SK-N-SH (cell line): ENCODE measurements around the gene S1PR3. TPM values are rescaled to one million over a fixed set of nuclear protein-coding genes. Genes with fewer than 3 reads are reported as not detected.

Experiments
- CTCF ChIA-PET: fragments of 300-600, 350-600 bp; formaldehyde crosslinking; extraction: SDS; loops from one replicate; lab custom pipeline; 2021; lab: Yijun Ruan, JAX
- POLR2A ChIA-PET: fragments of 350-600 bp; sonication (Branson Sonifier 250); formaldehyde crosslinking; extraction: SDS; loops from one replicate; lab custom pipeline; 2020; ENCODE audit warnings: antibody characterized with exemption, inconsistent platforms; lab: Yijun Ruan, JAX
- DNase-seq: peaks from one replicate; pipeline ENCODE4 v3.0.0; 2012
- H2AFZ ChIP-seq: fragments of 200-600 bp; sonication (generic); 2 replicates; pipeline ENCODE4 v1.8.1; 2016; ENCODE audit warnings: antibody characterized with exemption, mild to moderate bottlenecking, low read depth
- H3F3A ChIP-seq: fragments of 200-600 bp; sonication (generic); replicated peaks from 2 replicates; pipeline ENCODE3; 2016; ENCODE audit warnings: antibody characterized with exemption, mild to moderate bottlenecking; ENCODE audit not compliant: insufficient read depth
- H3K27ac ChIP-seq, 2 experiments: fragments of 200-500 bp in 1 of 2; fragments of 200-600 bp in 1 of 2; sonication (Bioruptor generic) in 1 of 2; sonication (generic), shearing (Covaris generic) in 1 of 2; 2 replicates each; pipeline versions ENCODE4 v1.5.1 to v1.6.1; 2014 to 2016; ENCODE audit warnings: low read depth in 2 of 2, inconsistent platforms in 1 of 2, low read length in 1 of 2, mild to moderate bottlenecking in 1 of 2, mixed read lengths in 1 of 2
- H3K27me3 ChIP-seq: fragments of 200-600 bp; sonication (generic), shearing (Covaris generic); 2 replicates; pipeline ENCODE4 v1.6.1; 2016; ENCODE audit warnings: mixed run types; ENCODE audit not compliant: insufficient read depth
- H3K36me3 ChIP-seq, 2 experiments: fragments of 200-500 bp in 1 of 2; fragments of 200-600 bp in 1 of 2; sonication (Bioruptor generic) in 1 of 2; sonication (generic) in 1 of 2; replicated peaks in 1 of 2; 2 replicates each; pipeline versions ENCODE3 to v1.5.1; 2014 to 2016; ENCODE audit warnings: low read length in 1 of 2, mild to moderate bottlenecking in 1 of 2; ENCODE audit not compliant: insufficient read depth in 2 of 2, control insufficient read depth in 1 of 2
- H3K4me1 ChIP-seq, 2 experiments: fragments of 200-500 bp in 1 of 2; fragments of 200-600 bp in 1 of 2; sonication (Bioruptor generic) in 1 of 2; sonication (generic), shearing (Covaris generic) in 1 of 2; 2 replicates each; pipeline versions ENCODE4 v1.5.1 to v1.6.1; 2014 to 2016; ENCODE audit warnings: low read depth in 1 of 2, low read length in 1 of 2, mixed run types in 1 of 2; ENCODE audit not compliant: insufficient read depth in 2 of 2, control insufficient read depth in 1 of 2
- H3K4me2 ChIP-seq: fragments of 200-600 bp; sonication (generic), shearing (Covaris generic); 2 replicates; pipeline ENCODE4 v1.6.1; 2017; ENCODE audit warnings: mixed run types
- H3K4me3 ChIP-seq, 2 experiments: fragments of 200-500 bp in 1 of 2; fragments of 200-600 bp in 1 of 2; sonication (Bioruptor generic) in 1 of 2; sonication (generic), shearing (Covaris generic) in 1 of 2; 2 replicates each; pipeline versions ENCODE4 v1.5.1 to v1.8.1; 2014 to 2016; ENCODE audit warnings: low read depth in 2 of 2, inconsistent platforms in 1 of 2, low read length in 1 of 2, mild to moderate bottlenecking in 1 of 2, mixed read lengths in 1 of 2, moderate library complexity in 1 of 2
- H3K79me2 ChIP-seq: fragments of 200-600 bp; sonication (generic); 2 replicates; pipeline ENCODE4 v1.8.1; 2017; ENCODE audit warnings: mild to moderate bottlenecking; ENCODE audit not compliant: insufficient read depth
- H3K9ac ChIP-seq: fragments of 200-600 bp; sonication (generic); 2 replicates; pipeline ENCODE4 v1.6.1; 2017; ENCODE audit warnings: mixed run types
- H3K9me2 ChIP-seq: fragments of 200-600 bp; sonication (generic); 2 replicates; pipeline ENCODE4 v1.6.1; 2017; ENCODE audit warnings: mixed run types
- H3K9me3 ChIP-seq: fragments of 200-600 bp; sonication (generic); 2 replicates; pipeline ENCODE4 v1.6.1; 2017; ENCODE audit warnings: mixed run types, mild to moderate bottlenecking, moderate library complexity
- H4K20me1 ChIP-seq: fragments of 200-600 bp; sonication (generic); 2 replicates; pipeline ENCODE4 v1.6.1; 2017; ENCODE audit warnings: mild to moderate bottlenecking, mixed run types; ENCODE audit not compliant: insufficient read depth
- ELF1 ChIP-seq: IDR thresholded peaks from 2 replicates; pipeline ENCODE4 v1.4.0; 2012
- EP300 ChIP-seq, 2 experiments: IDR thresholded peaks; 2 replicates each; pipeline versions ENCODE4 v1.4.0 to v1.6.1; 2012; ENCODE audit warnings: borderline replicate concordance in 1 of 2, low read depth in 1 of 2, low read length in 1 of 2
- EZH2phosphoT487 ChIP-seq: fragments of 200-600 bp; sonication (generic); IDR thresholded peaks from 2 replicates; pipeline ENCODE4 v1.6.1; 2017; ENCODE audit warnings: low read depth, mixed run types, mild to moderate bottlenecking, antibody characterized with exemption, moderate library complexity, borderline replicate concordance
- FOXJ3 ChIP-seq: sonication (generic); formaldehyde crosslinking; IDR thresholded peaks from 2 replicates; pipeline ENCODE4 v1.5.1; 2020; ENCODE audit warnings: mild to moderate bottlenecking, missing genetic modification reagents
- GABPA ChIP-seq: IDR thresholded peaks from 2 replicates; pipeline ENCODE4 v1.4.0; 2012; ENCODE audit warnings: low read depth, mild to moderate bottlenecking
- GATA2 ChIP-seq: sonication (generic); formaldehyde crosslinking; IDR thresholded peaks from 2 replicates; pipeline ENCODE4 v1.5.0; 2020; ENCODE audit warnings: mild to moderate bottlenecking, missing genetic modification reagents
- JUND ChIP-seq: IDR thresholded peaks from 2 replicates; pipeline ENCODE4 v1.4.0; 2012
- MEF2A ChIP-seq: IDR thresholded peaks from 2 replicates; pipeline ENCODE4 v1.4.0; 2012; ENCODE audit warnings: low read depth, borderline replicate concordance
- MXI1 ChIP-seq: IDR thresholded peaks from 2 replicates; pipeline ENCODE4 v1.6.1; 2012; ENCODE audit warnings: mild to moderate bottlenecking, low read depth, low read length, improper control_type of control experiment
- NRF1 ChIP-seq: IDR thresholded peaks from 2 replicates; pipeline ENCODE4 v1.6.1; 2012; ENCODE audit warnings: low read depth, mild to moderate bottlenecking, low read length
- PBX3 ChIP-seq: IDR thresholded peaks from 2 replicates; pipeline ENCODE4; 2012
- POLR2AphosphoS5 ChIP-seq: IDR thresholded peaks from 2 replicates; pipeline ENCODE4 v1.6.1; 2012; ENCODE audit warnings: low read depth, low read length
- TCF12 ChIP-seq: IDR thresholded peaks from 2 replicates; pipeline ENCODE4 v1.4.0; 2012
- TEAD4 ChIP-seq: IDR thresholded peaks from 2 replicates; pipeline ENCODE4 v1.4.0; 2012; ENCODE audit warnings: mild to moderate bottlenecking, borderline replicate concordance; ENCODE audit not compliant: insufficient read depth
- USF1 ChIP-seq: IDR thresholded peaks from 2 replicates; pipeline ENCODE4 v1.4.0; 2012; ENCODE audit warnings: low read depth, borderline replicate concordance
- YY1 ChIP-seq: IDR thresholded peaks from 2 replicates; pipeline ENCODE4 v1.4.0; 2012; ENCODE audit warnings: low read depth, mild to moderate bottlenecking
- WGBS: methylation state at CpG from one replicate; pipeline ENCODE4 v1.1.6; 2017; ENCODE audit warnings: low lambda C conversion rate; 5-methylcytosine and 5-hydroxymethylcytosine counted together
- polyA plus RNA-seq, 3 experiments: library from polyadenylated mRNA; depleted of rRNA; stranded (reverse); fragments of >200 nt; gene quantifications; 2 replicates each; pipeline ENCODE4 v1.2.3, GENCODE V29; 2012
- TF ChIP-seq, protein P1 (sequence below): IDR thresholded peaks from 2 replicates; pipeline ENCODE4 v1.4.0; 2012; ENCODE audit warnings: low read depth
- TF ChIP-seq, protein P2 (sequence below): IDR thresholded peaks from 2 replicates; pipeline ENCODE4 v1.4.0; 2012; ENCODE audit warnings: low read depth, borderline replicate concordance
- TF ChIP-seq, protein P3 (sequence below): fragments of 200-600 bp; sonication (generic); IDR thresholded peaks from 2 replicates; pipeline ENCODE4 v1.6.1; 2017; ENCODE audit warnings: antibody characterized with exemption, mild to moderate bottlenecking, moderate library complexity

Gene S1PR3
- polyA plus RNA-seq, 1 of the 3 experiments (the other 2 are of a cell fraction) = 2.5 TPM

- TF ChIP-seq ELF1 (no peak), MEF2A (no peak), TEAD4 (no peak), YY1 (no peak), NRF1 (no peak)
- TF ChIP-seq, all 33 proteins: peak for 0
Measured at GRCh38 chr9:89014153-89014552, 22.9 kb downstream of the S1PR3 start (continued).

- Histone ChIP-seq H3F3A (no peaks in the 10 kb centered on the region), H3K27me3 (no peaks in the 10 kb centered on the region), H3K9ac (no peak overlapping the region), H3K36me3 (peaks cover 3 to 10% of the 10 kb centered on the region in 2 experiments), H3K9me2 (no peaks in the 10 kb centered on the region), H3K79me2 (no peaks in the 10 kb centered on the region), H4K20me1 (no peaks in the 10 kb centered on the region), H3K27ac (no peak overlapping the region), H3K9me3 (no peaks in the 10 kb centered on the region), H3K4me3 (no peak overlapping the region), H2AFZ (no peak overlapping the region), H3K4me1 (peaks cover 0 to 13% of the 10 kb centered on the region in 2 experiments; a peak in 2 of 4 replicates), H3K4me2 (no peak overlapping the region)
- TF ChIP-seq PBX3 = no peak
- no peak for TF ChIP-seq GABPA
- no peak for TF ChIP-seq FOXJ3 (CRISPR knock-in tag)
- TF ChIP-seq, protein P1, sequence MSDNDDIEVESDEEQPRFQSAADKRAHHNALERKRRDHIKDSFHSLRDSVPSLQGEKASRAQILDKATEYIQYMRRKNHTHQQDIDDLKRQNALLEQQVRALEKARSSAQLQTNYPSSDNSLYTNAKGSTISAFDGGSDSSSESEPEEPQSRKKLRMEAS = no peak
- TF ChIP-seq, protein P2, sequence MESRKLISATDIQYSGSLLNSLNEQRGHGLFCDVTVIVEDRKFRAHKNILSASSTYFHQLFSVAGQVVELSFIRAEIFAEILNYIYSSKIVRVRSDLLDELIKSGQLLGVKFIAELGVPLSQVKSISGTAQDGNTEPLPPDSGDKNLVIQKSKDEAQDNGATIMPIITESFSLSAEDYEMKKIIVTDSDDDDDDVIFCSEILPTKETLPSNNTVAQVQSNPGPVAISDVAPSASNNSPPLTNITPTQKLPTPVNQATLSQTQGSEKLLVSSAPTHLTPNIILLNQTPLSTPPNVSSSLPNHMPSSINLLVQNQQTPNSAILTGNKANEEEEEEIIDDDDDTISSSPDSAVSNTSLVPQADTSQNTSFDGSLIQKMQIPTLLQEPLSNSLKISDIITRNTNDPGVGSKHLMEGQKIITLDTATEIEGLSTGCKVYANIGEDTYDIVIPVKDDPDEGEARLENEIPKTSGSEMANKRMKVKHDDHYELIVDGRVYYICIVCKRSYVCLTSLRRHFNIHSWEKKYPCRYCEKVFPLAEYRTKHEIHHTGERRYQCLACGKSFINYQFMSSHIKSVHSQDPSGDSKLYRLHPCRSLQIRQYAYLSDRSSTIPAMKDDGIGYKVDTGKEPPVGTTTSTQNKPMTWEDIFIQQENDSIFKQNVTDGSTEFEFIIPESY = no peak
- no peak for TF ChIP-seq MXI1
- TF ChIP-seq JUND = no peak
- TF ChIP-seq, protein P3, sequence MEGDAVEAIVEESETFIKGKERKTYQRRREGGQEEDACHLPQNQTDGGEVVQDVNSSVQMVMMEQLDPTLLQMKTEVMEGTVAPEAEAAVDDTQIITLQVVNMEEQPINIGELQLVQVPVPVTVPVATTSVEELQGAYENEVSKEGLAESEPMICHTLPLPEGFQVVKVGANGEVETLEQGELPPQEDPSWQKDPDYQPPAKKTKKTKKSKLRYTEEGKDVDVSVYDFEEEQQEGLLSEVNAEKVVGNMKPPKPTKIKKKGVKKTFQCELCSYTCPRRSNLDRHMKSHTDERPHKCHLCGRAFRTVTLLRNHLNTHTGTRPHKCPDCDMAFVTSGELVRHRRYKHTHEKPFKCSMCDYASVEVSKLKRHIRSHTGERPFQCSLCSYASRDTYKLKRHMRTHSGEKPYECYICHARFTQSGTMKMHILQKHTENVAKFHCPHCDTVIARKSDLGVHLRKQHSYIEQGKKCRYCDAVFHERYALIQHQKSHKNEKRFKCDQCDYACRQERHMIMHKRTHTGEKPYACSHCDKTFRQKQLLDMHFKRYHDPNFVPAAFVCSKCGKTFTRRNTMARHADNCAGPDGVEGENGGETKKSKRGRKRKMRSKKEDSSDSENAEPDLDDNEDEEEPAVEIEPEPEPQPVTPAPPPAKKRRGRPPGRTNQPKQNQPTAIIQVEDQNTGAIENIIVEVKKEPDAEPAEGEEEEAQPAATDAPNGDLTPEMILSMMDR = no peak
- no peak for TF ChIP-seq TCF12
- TF ChIP-seq EP300 (IDR thresholded peaks at IDR 0.05; ENCODE audit: borderline replicate concordance in 1 of 2, low read depth in 1 of 2, low read length in 1 of 2) = no peak
- TF ChIP-seq POLR2AphosphoS5 = no peak
- no peak for TF ChIP-seq USF1
- TF ChIP-seq TEAD4 = no peak
- no peak for TF ChIP-seq GATA2 (CRISPR knock-in tag)
- no peak for TF ChIP-seq MEF2A
- no peak for TF ChIP-seq EZH2phosphoT487
- ChIA-PET POLR2A (no interaction called here), CTCF (no interaction called here)
- DNase-seq = no peak
- WGBS = 96% methylated on average over 2 of the region's 2 CpGs
Measured at GRCh38 chr9:89015336-89015735, 24.1 kb downstream of the S1PR3 start.
